NCI-H82 treated with DMSO at 0.1 percent for 48 hours (cell line): ENCODE measurements around the gene RHCG.
A peak's percentile ranks its signal among the peaks of the same experiment; 100 is the strongest.

Experiments
- DNase-seq: peaks from one replicate; lab custom pipeline; 2025; ENCODE audit not compliant: unreplicated experiment; lab: John Stamatoyannopoulos, UW

The RHCG gene

GRCh38 chr15:89446255-89446891 lies 50.0 kb downstream of the RHCG start:
- no peak for DNase-seq

- DNase-seq: no peak
Observed at GRCh38 chr15:89445518-89445917, 50.9 kb downstream of the RHCG start.

- peak; percentile 82 for DNase-seq
Observed at GRCh38 chr15:89444241-89445225, 51.9 kb downstream of the RHCG start.

- peak; percentile 75 for DNase-seq
Observed at GRCh38 chr15:89443581-89443980, 52.8 kb downstream of the RHCG start.

- peak; percentile 81 for DNase-seq
Observed at GRCh38 chr15:89442671-89443307, 53.6 kb downstream of the RHCG start.

GRCh38 chr15:89442155-89442554 lies 54.2 kb downstream of the RHCG start:
- no peak for DNase-seq

GRCh38 chr15:89441295-89441812 lies 55.0 kb downstream of the RHCG start:
- DNase-seq: no peak

GRCh38 chr15:89439764-89440163 lies 56.6 kb downstream of the RHCG start:
- DNase-seq: no peak

- DNase-seq: no peak
Observed at GRCh38 chr15:89436560-89437311, 59.6 kb downstream of the RHCG start.

GRCh38 chr15:89435362-89435761 lies 61.0 kb downstream of the RHCG start:
- DNase-seq: no peak

GRCh38 chr15:89433686-89434085 lies 62.7 kb downstream of the RHCG start:
- DNase-seq: no peak

- DNase-seq: peak; percentile 73
Observed at GRCh38 chr15:89430530-89431341, 65.6 kb downstream of the RHCG start.

GRCh38 chr15:89429986-89430385 lies 66.4 kb downstream of the RHCG start:
- DNase-seq: no peak

- DNase-seq: no peak
Observed at GRCh38 chr15:89429023-89429422, 67.4 kb downstream of the RHCG start.

- no peak for DNase-seq
Observed at GRCh38 chr15:89428246-89428645, 68.1 kb downstream of the RHCG start.

GRCh38 chr15:89426500-89426899 lies 69.9 kb downstream of the RHCG start:
- no peak for DNase-seq

- DNase-seq: no peak
Observed at GRCh38 chr15:89423981-89424380, 72.4 kb downstream of the RHCG start.
